Calu3 (cell line): ENCODE results near the gene ADCK2. TPM values are rescaled to one million over a fixed set of nuclear protein-coding genes. Genes with fewer than 3 reads are reported as not detected.
A peak's percentile ranks its signal among the peaks of the same experiment; 100 is the strongest.
"Not testable (repeated sequence)": the region's sequence is repeated elsewhere in the genome, so short reads cannot be mapped to it uniquely, and the experiment has no call there.

Experiments
- BruUV-seq: library from RNA; stranded (reverse); fragments of 400-500 nt; replicated peaks from 2 replicates; lab custom pipeline; 2021; lab: Mats Ljungman, UMichigan
- CTCF ChIA-PET: fragments of 300-600 bp; sonication (Branson Sonifier 250); formaldehyde crosslinking; loops from one replicate; lab custom pipeline; 2022; ENCODE audit warnings: antibody characterized with exemption; lab: Charles Lee
- DNase-seq: peaks from one replicate; pipeline ENCODE4 v3.0.0; 2022
- H3K27ac Mint-ChIP-seq: one replicate; pipeline ENCODE4 v1.8.0; 2022; ENCODE audit warnings: mixed read lengths; ENCODE audit not compliant: unreplicated experiment
- H3K27me3 Mint-ChIP-seq: one replicate; pipeline ENCODE4 v1.8.0; 2022; ENCODE audit warnings: mixed read lengths; ENCODE audit not compliant: unreplicated experiment
- H3K36me3 Mint-ChIP-seq: one replicate; pipeline ENCODE4 v1.8.0; 2022; ENCODE audit warnings: mild to moderate bottlenecking, moderate library complexity, mixed read lengths; ENCODE audit not compliant: insufficient read depth, unreplicated experiment
- H3K4me1 Mint-ChIP-seq: one replicate; pipeline ENCODE4 v1.8.0; 2022; ENCODE audit warnings: mild to moderate bottlenecking, low read depth, mixed read lengths; ENCODE audit not compliant: unreplicated experiment
- H3K4me3 Mint-ChIP-seq: one replicate; pipeline ENCODE4 v1.8.0; 2022; ENCODE audit warnings: mild to moderate bottlenecking, low read depth, moderate library complexity, mixed read lengths; ENCODE audit not compliant: unreplicated experiment
- H3K9me3 Mint-ChIP-seq: one replicate; pipeline ENCODE4 v1.8.0; 2022; ENCODE audit warnings: low read depth, mixed read lengths; ENCODE audit not compliant: unreplicated experiment
- CTCF ChIP-seq: fragments of 200-600 bp; IDR thresholded peaks from one replicate; pipeline ENCODE4 v1.8.0; 2022; ENCODE audit warnings: antibody characterized with exemption; ENCODE audit not compliant: unreplicated experiment
- intact Hi-C: fragments of 100-400 bp; cut with micrococcal nuclease; formaldehyde crosslinking; loops from one replicate; pipeline ENCODE4 v1.10.0; 2022; ENCODE audit not compliant: unreplicated experiment
- total RNA-seq: library from RNA; stranded (reverse); gene quantifications from 2 replicates; pipeline ENCODE4 v1.2.3, GENCODE V29; 2022

Gene ADCK2
- total RNA-seq, 1 experiment from 2014 or later: 12.6 TPM

DNA sequence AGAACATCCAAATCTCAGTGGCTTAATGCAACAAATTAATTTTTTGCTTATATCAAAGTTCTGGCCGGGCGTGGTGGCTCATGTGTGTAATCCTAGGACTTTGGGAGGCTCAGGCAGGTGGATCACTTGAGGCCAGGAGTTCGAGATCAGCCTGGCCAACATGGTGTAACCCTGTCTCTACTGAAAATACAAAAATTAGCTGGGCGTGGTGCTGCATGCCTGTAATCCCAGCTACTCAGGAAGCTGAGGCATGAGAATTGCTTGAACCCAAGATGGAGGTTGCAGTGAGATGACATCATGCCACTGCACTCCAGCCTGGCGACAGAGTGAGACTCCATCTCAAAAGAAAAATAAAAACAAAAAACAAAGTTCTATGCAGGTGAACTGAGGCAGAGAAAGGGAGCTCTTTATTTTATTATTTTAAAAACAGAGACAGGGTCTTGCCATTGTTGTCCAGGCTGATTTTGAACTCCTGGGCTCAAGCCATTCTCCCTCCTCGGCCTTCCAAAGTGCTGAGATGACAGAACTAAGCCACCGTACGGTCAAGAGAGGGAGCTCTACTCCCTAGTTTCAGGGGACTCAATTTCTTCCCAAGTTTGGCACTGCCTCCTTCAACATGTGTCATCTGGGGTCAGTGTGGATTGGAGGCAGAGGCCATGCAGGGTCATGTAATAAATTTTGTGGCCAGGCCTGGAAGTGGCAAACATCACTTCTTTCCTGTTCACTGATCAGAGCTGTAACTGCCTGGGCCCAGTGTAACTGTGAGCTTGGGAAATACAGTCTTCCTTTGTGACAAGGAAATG lies 2.4 kb downstream of the ADCK2 start:
- H3K36me3 Mint-ChIP-seq: peaks cover 23% of the 10 kb centered on the region
- CTCF ChIA-PET: interaction anchor here (1.7 kb wide), 1 partner anchor 11 kb away, joined by 5 read pairs; no protein-coding TSS in a partner anchor
- no peaks in the 10 kb centered on the region for H3K27me3 Mint-ChIP-seq
- no peak for TF ChIP-seq CTCF
- peak; percentile 24 for DNase-seq
- H3K9me3 Mint-ChIP-seq: no peaks in the 10 kb centered on the region
- no peak overlapping the region for H3K4me3 Mint-ChIP-seq
- intact Hi-C loops: loop anchor here (5.0 kb wide), 1 partner anchor 337 kb away; the partner anchor contains the start of gene MRPS33
- BruUV-seq: no TSS peak
- no peak overlapping the region for H3K27ac Mint-ChIP-seq
- H3K4me1 Mint-ChIP-seq: peaks cover 11% of the 10 kb centered on the region

DNA sequence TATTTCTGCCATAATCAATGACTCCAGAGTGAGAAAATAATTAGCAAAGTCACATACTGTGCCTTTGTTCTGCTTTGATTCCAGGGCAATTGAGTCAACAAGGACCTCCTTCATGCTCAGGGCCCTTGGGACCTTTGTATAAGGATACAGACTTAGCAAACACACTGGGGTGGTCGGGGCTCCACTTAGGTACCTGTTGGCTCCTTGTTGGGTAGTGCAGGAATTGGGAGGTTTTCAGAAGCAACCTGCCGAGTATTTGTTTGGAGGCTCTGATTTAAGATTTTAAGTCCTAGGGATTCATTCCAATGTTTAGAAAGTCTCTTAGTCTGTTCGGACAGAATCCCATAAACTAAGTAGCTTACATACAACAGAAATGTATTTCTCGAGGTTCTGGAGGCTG lies 3.0 kb downstream of the ADCK2 start:
- no peaks in the 10 kb centered on the region for H3K27me3 Mint-ChIP-seq
- CTCF ChIA-PET: interaction anchor here (1.7 kb wide), 1 partner anchor 10 kb away, joined by 5 read pairs; no protein-coding TSS in a partner anchor
- H3K27ac Mint-ChIP-seq: no peak overlapping the region
- H3K4me3 Mint-ChIP-seq: no peak overlapping the region
- no TSS peak for BruUV-seq
- intact Hi-C loops: no loop called here
- peaks cover 23% of the 10 kb centered on the region for H3K36me3 Mint-ChIP-seq
- H3K4me1 Mint-ChIP-seq: peaks cover 11% of the 10 kb centered on the region
- TF ChIP-seq CTCF: no peak
- H3K9me3 Mint-ChIP-seq: no peaks in the 10 kb centered on the region
- DNase-seq: no peak

- no TSS peak for BruUV-seq
- no peaks in the 10 kb centered on the region for H3K9me3 Mint-ChIP-seq
- H3K4me3 Mint-ChIP-seq: no peak overlapping the region
- no peaks in the 10 kb centered on the region for H3K27me3 Mint-ChIP-seq
- peaks cover 23% of the 10 kb centered on the region for H3K36me3 Mint-ChIP-seq
- no peak for TF ChIP-seq CTCF
- no peak for DNase-seq
- CTCF ChIA-PET: interaction anchor here (1.7 kb wide), 1 partner anchor 10 kb away, joined by 5 read pairs; no protein-coding TSS in a partner anchor
- H3K27ac Mint-ChIP-seq: no peak overlapping the region
- peaks cover 11% of the 10 kb centered on the region for H3K4me1 Mint-ChIP-seq
- intact Hi-C loops: no loop called here
Observed at GRCh38 chr7:140676306-140676705, 3.6 kb downstream of the ADCK2 start.

DNA sequence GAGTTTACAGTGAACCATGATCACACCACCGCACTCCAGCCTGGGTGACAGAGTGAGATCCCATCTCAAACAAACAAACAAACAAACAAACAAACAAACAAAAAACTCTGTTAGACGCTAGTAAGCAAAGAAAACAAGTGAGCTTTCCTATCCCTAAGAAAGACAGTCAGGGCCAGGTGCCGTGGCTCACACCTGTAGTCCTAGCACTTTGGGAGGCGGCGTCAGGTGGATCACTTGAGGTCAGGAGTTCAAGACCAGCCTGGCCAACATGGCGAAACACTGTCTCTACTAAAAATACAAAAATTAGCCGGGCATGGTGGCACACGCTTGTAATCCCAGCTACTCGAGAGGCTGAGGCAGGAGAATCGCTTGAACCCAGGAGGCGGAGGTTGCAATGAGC lies 4.2 kb downstream of the ADCK2 start:
- H3K4me3 Mint-ChIP-seq, DNase-seq, intact Hi-C loops, H3K9me3 Mint-ChIP-seq, H3K27ac Mint-ChIP-seq, BruUV-seq, CTCF ChIA-PET, H3K27me3 Mint-ChIP-seq: not testable (repeated sequence)
- peaks cover 21% of the 10 kb centered on the region for H3K36me3 Mint-ChIP-seq
- H3K4me1 Mint-ChIP-seq: peaks cover 11% of the 10 kb centered on the region
